OCI-LY1 (cell line): ENCODE results near the gene EXOSC10.
A peak's percentile ranks its signal among the peaks of the same experiment; 100 is the strongest.
"Not testable (repeated sequence)": the region's sequence is repeated elsewhere in the genome, so short reads cannot be mapped to it uniquely, and the experiment has no call there.

ENCODE experiments used
- H2AFZ ChIP-seq: fragments of 200-600 bp; sonication (generic), shearing (Covaris generic); 2 replicates; pipeline ENCODE4 v1.6.0; 2014; ENCODE audit warnings: antibody characterized with exemption, mild to moderate bottlenecking, low read length
- H3F3A ChIP-seq: fragments of 200-600 bp; sonication (generic), shearing (Covaris generic); 2 replicates; pipeline ENCODE4 v1.6.0; 2014; ENCODE audit warnings: mild to moderate bottlenecking, antibody characterized with exemption, low read length, moderate library complexity; ENCODE audit not compliant: insufficient read depth
- H3K27ac ChIP-seq: fragments of 200-600 bp; sonication (generic); 2 replicates; pipeline ENCODE4 v1.5.1; 2014; ENCODE audit warnings: low read length, mixed run types, mild to moderate bottlenecking, low read depth; ENCODE audit not compliant: poor library complexity, severe bottlenecking
- H3K27me3 ChIP-seq: fragments of 200-600 bp; sonication (generic); 2 replicates; pipeline ENCODE4 v1.6.0; 2014; ENCODE audit warnings: antibody characterized with exemption, mild to moderate bottlenecking, low read length, moderate library complexity; ENCODE audit not compliant: insufficient read depth
- H3K36me3 ChIP-seq: fragments of 200-600 bp; sonication (generic); 2 replicates; pipeline ENCODE4 v1.6.1; 2014; ENCODE audit warnings: mild to moderate bottlenecking, antibody characterized with exemption, low read length, moderate library complexity, mixed read lengths; ENCODE audit not compliant: insufficient read depth
- H3K4me1 ChIP-seq: fragments of 200-600 bp; sonication (generic); 2 replicates; pipeline ENCODE4 v1.5.1; 2014; ENCODE audit warnings: mild to moderate bottlenecking, low read length, moderate library complexity; ENCODE audit not compliant: insufficient read depth, severe bottlenecking
- H3K4me2 ChIP-seq: fragments of 200-600 bp; sonication (generic), shearing (Covaris generic); 2 replicates; pipeline ENCODE4 v1.6.1; 2014; ENCODE audit warnings: low read length
- H3K4me3 ChIP-seq: fragments of 200-600 bp; sonication (generic); 2 replicates; pipeline ENCODE4 v1.5.1; 2014; ENCODE audit warnings: low read length, low read depth, mild to moderate bottlenecking, mixed read lengths; ENCODE audit not compliant: poor library complexity, severe bottlenecking
- H3K79me2 ChIP-seq: fragments of 200-600 bp; shearing (Covaris generic); 2 replicates; pipeline ENCODE4 v1.6.1; 2016; ENCODE audit warnings: mixed run types, low read length, mixed read lengths; ENCODE audit not compliant: insufficient read depth
- H3K9ac ChIP-seq: fragments of 200-600 bp; sonication (generic), shearing (Covaris generic); 2 replicates; pipeline ENCODE4 v1.6.1; 2014; ENCODE audit warnings: mild to moderate bottlenecking, low read length, mixed read lengths
- H3K9me2 ChIP-seq: fragments of 200-600 bp; sonication (generic), shearing (Covaris generic); 2 replicates; pipeline ENCODE4 v1.6.1; 2014; ENCODE audit warnings: low read depth, mild to moderate bottlenecking, low read length, mixed read lengths
- H3K9me3 ChIP-seq: fragments of 200-600 bp; shearing (Covaris generic); 2 replicates; pipeline ENCODE4 v1.6.1; 2014; ENCODE audit warnings: low read length, mixed read lengths
- H4K20me1 ChIP-seq: fragments of 200-600 bp; sonication (generic), shearing (Covaris generic); 2 replicates; pipeline ENCODE4 v1.6.0; 2016; ENCODE audit warnings: mild to moderate bottlenecking, low read length; ENCODE audit not compliant: insufficient read depth
- EZH2 ChIP-seq: fragments of 200-600 bp; sonication (generic), shearing (Covaris generic); IDR thresholded peaks from 2 replicates; pipeline ENCODE4 v1.8.0; 2017; ENCODE audit warnings: borderline replicate concordance, mixed run types, mild to moderate bottlenecking, antibody characterized with exemption, low read length, moderate library complexity, mixed read lengths
- TF ChIP-seq, protein P1 (sequence below): fragments of 200-600 bp; sonication (generic), shearing (Covaris generic); IDR thresholded peaks from 2 replicates; pipeline ENCODE4 v1.5.1; 2017; ENCODE audit warnings: mild to moderate bottlenecking, antibody characterized with exemption, low read length, moderate library complexity, mixed read lengths

The EXOSC10 gene

DNA sequence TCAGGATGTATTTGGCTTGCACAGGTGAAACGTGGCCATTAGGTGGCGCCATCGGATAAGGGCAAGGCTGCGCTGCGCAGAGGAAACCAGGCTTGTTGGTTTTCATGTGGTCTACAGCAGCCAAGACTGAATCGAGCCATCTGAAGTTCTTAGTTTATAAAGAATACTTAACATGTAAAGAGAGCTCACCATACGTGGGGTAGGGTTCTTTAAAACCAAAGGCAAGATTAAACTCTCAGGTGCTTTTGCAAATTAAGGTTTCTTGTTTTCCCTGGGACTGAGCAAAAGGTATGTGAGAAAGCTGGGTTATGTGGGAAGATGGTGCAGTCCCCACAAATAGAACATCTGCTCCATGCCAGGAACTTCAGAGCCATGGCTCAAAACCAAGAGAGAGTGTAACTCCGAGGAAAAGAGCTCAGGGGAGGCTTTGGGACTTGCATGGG lies 61.9 kb downstream of the EXOSC10 start:
- Histone ChIP-seq H3K4me1 (no peaks in the 10 kb centered on the region), H3K27ac (no peak overlapping the region), H3K9ac (no peak overlapping the region), H3K36me3 (no peaks in the 10 kb centered on the region), H3F3A (no peaks in the 10 kb centered on the region), H3K4me3 (no peak overlapping the region), H4K20me1 (no peaks in the 10 kb centered on the region), H2AFZ (no peak overlapping the region), H3K9me2 (no peaks in the 10 kb centered on the region), H3K27me3 (no peaks in the 10 kb centered on the region), H3K79me2 (no peaks in the 10 kb centered on the region), H3K9me3 (no peaks in the 10 kb centered on the region), H3K4me2 (no peak overlapping the region)
- TF ChIP-seq, protein P1, sequence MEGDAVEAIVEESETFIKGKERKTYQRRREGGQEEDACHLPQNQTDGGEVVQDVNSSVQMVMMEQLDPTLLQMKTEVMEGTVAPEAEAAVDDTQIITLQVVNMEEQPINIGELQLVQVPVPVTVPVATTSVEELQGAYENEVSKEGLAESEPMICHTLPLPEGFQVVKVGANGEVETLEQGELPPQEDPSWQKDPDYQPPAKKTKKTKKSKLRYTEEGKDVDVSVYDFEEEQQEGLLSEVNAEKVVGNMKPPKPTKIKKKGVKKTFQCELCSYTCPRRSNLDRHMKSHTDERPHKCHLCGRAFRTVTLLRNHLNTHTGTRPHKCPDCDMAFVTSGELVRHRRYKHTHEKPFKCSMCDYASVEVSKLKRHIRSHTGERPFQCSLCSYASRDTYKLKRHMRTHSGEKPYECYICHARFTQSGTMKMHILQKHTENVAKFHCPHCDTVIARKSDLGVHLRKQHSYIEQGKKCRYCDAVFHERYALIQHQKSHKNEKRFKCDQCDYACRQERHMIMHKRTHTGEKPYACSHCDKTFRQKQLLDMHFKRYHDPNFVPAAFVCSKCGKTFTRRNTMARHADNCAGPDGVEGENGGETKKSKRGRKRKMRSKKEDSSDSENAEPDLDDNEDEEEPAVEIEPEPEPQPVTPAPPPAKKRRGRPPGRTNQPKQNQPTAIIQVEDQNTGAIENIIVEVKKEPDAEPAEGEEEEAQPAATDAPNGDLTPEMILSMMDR = peak; percentile 99
- no peak for TF ChIP-seq EZH2

DNA sequence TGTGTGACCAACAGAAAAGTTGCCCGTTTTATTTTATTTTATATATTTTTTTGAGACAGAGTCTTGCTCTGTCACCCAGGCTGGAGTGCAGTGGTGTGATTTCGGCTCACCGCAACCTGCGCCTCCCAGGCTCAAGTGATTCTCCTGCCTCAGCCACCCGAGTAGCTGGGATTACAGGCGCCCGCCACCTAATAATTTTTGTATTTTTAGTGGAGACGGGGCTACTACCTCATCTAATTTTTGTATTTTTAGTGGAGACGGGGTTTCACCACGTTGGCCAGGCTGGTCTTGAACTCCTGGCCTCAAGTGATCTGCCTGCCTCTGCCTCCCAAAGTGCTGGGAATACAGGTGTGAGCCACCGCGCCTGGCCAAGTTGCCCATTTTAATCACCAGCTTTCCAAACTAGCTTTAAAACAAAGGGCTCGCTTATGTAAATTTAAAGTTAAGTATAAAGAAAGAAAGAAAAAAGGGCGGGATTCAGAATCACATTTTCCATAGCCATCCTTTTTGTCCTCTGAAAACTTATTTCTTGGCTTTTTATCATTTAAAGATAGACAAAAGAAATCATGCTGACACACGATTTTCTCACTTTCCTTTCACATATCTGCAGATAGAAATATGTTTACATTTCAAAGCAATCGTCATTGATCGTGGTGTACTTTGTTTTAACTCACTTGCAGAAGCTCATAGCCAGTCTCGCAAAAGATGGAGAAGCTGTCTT lies 62.5 kb downstream of the EXOSC10 start:
- H3K27me3 ChIP-seq, H3K4me2 ChIP-seq, H2AFZ ChIP-seq, H3K9ac ChIP-seq, H3F3A ChIP-seq, H4K20me1 ChIP-seq, H3K36me3 ChIP-seq, H3K9me3 ChIP-seq, H3K4me3 ChIP-seq, H3K4me1 ChIP-seq, H3K79me2 ChIP-seq, H3K27ac ChIP-seq, H3K9me2 ChIP-seq: not testable (repeated sequence)

DNA sequence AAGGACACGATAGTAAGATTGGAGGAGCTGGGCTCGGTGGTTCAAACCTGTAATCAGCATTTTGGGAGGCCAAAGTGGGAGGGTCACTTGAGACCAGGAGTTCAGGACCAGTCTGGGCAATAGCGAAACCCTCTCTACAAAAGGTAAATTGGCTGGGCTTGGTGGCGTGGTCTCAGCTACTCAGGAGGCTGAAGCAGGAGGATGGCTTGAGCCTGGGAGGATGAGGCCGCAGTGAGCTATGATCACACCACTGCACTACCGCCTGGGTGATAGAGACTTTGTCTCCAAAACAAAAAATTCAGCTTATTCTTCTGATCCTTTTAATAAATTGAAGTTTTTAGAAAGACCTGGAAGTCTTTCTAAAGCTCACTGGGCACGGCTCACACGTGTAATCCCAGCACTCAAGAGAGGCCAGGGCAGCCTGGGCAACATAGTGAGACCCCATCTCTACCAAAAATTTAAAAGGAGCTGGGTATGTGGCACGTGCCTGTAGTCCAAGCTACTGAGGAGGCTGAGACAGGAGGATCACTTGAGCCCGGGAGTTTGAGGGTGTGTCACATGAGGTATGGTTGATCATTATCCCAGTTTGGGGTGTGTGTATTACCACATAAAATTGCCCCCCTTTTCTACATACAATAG lies 67.9 kb downstream of the EXOSC10 start:
- no peaks in the 10 kb centered on the region for H3K9me2 ChIP-seq
- no peaks in the 10 kb centered on the region for H3K9me3 ChIP-seq
- H3K4me1 ChIP-seq = no peaks in the 10 kb centered on the region
- H4K20me1 ChIP-seq = no peaks in the 10 kb centered on the region
- H3K27ac ChIP-seq = no peak overlapping the region
- H3K9ac ChIP-seq = no peak overlapping the region
- H2AFZ ChIP-seq = no peak overlapping the region
- H3K27me3 ChIP-seq = no peaks in the 10 kb centered on the region
- no peak overlapping the region for H3K4me3 ChIP-seq
- H3K36me3 ChIP-seq = peaks cover 22% of the 10 kb centered on the region
- TF ChIP-seq, protein P1 = no peak
- TF ChIP-seq EZH2 = no peak
- no peaks in the 10 kb centered on the region for H3K79me2 ChIP-seq
- no peak overlapping the region for H3K4me2 ChIP-seq
- no peaks in the 10 kb centered on the region for H3F3A ChIP-seq

DNA sequence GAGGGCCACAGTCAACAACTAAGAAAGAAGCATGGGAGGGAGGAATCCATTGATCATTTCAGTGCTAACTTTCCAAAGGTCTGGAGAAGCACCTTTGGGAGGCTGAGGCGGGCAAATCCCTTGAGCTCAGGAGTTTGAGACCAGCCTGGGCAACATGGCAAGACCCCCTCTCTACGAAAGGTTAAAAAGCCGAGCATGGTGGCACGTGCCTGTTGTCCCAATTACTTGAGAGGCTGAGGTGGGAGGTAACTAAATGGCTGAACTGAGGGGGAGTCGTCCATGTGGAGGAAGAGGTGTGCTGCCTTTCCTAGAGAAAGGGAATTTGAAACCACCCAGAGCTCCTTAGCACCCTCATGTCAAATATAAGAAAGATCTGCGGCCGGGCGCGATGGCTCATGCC lies 68.8 kb downstream of the EXOSC10 start:
- TF ChIP-seq, protein P1 = no peak
- TF ChIP-seq EZH2 = no peak
- H4K20me1 ChIP-seq = no peaks in the 10 kb centered on the region

More for the DNA sequence above, 68.8 kb downstream of the EXOSC10 start:
- no peaks in the 10 kb centered on the region for H3K9me3 ChIP-seq
- H3K9me2 ChIP-seq = no peaks in the 10 kb centered on the region
- H3K4me2 ChIP-seq = no peak overlapping the region
- no peak overlapping the region for H3K9ac ChIP-seq
- peaks cover 31% of the 10 kb centered on the region for H3K36me3 ChIP-seq
- H3K27me3 ChIP-seq = no peaks in the 10 kb centered on the region
- H3K4me1 ChIP-seq = no peaks in the 10 kb centered on the region
- no peaks in the 10 kb centered on the region for H3F3A ChIP-seq
- no peak overlapping the region for H2AFZ ChIP-seq
- no peaks in the 10 kb centered on the region for H3K79me2 ChIP-seq
- H3K27ac ChIP-seq = no peak overlapping the region
- H3K4me3 ChIP-seq = no peak overlapping the region
